ENCODE data around the gene HPS1. TPM values are rescaled to one million over a fixed set of nuclear protein-coding genes. Genes with fewer than 3 reads are reported as not detected.
"Not testable (repeated sequence)": the region's sequence is repeated elsewhere in the genome, so short reads cannot be mapped to it uniquely, and the experiment has no call there.

HPS1 gene
- total RNA-seq, 4 donors from 2014 or later = 26.3 to 40.6 (median 27.9) TPM

GRCh38 chr10:98384531-98385133, 62.1 kb downstream of the HPS1 start:
- H3K36me3 ChIP-seq = peaks cover 0 to 32% (median 0%) of the 10 kb centered on the region in 3 donors
- intact Hi-C loops (cut with DNase I) = no loop called here
- no peaks in the 10 kb centered on the region for H3K4me1 ChIP-seq
- no peaks in the 10 kb centered on the region for H3K27me3 ChIP-seq
- WGBS, 2 donors = 80 to 96% methylated on average over 4 of the region's 9 CpGs
- H3K4me3 ChIP-seq = no peak overlapping the region
- DNase-seq = no peak
- H3K27ac ChIP-seq = no peak overlapping the region
- TF ChIP-seq CTCF (IDR thresholded peaks at IDR 0.05) (no peak), POLR2A (IDR thresholded peaks at IDR 0.05) (no peak)
- H3K9me3 ChIP-seq = no peaks in the 10 kb centered on the region

- Histone ChIP-seq H3K27ac (no peak overlapping the region), H3K9me3 (no peaks in the 10 kb centered on the region), H3K27me3 (no peaks in the 10 kb centered on the region), H3K4me3 (no peak overlapping the region), H3K36me3 (peaks cover 0 to 32% (median 0%) of the 10 kb centered on the region in 3 donors), H3K4me1 (no peaks in the 10 kb centered on the region)
- 96 to 100% methylated on average over 1 to 4 of the region's 6 CpGs for WGBS, 2 donors
- TF ChIP-seq POLR2A (IDR thresholded peaks at IDR 0.05) (no peak), CTCF (IDR thresholded peaks at IDR 0.05) (no peak)
- intact Hi-C loops (cut with DNase I) = no loop called here
- DNase-seq = no peak
These were observed 62.9 kb downstream of the HPS1 start for GRCh38 chr10:98383869-98384268.

- H3K4me3 ChIP-seq; H3K4me1 ChIP-seq; H3K9me3 ChIP-seq; DNase-seq; intact Hi-C loops (cut with DNase I); H3K27me3 ChIP-seq; H3K27ac ChIP-seq: not testable (repeated sequence)
- H3K36me3 ChIP-seq = peaks cover 0 to 30% (median 0%) of the 10 kb centered on the region in 3 donors
- 74 to 92% methylated on average over 5 to 6 of the region's 7 CpGs for WGBS, 2 donors
These were observed 63.5 kb downstream of the HPS1 start for GRCh38 chr10:98383134-98383667.

- Histone ChIP-seq H3K36me3 (peaks cover 0 to 28% (median 0%) of the 10 kb centered on the region in 3 donors), H3K4me3 (no peak overlapping the region), H3K4me1 (no peaks in the 10 kb centered on the region), H3K9me3 (no peaks in the 10 kb centered on the region), H3K27ac (no peak overlapping the region), H3K27me3 (no peaks in the 10 kb centered on the region)
- 79 to 83% methylated on average over 3 to 4 of the region's 5 CpGs for WGBS, 2 donors
- TF ChIP-seq CTCF (IDR thresholded peaks at IDR 0.05) (no peak), POLR2A (IDR thresholded peaks at IDR 0.05) (no peak)
- no peak for DNase-seq
- intact Hi-C loops (cut with DNase I) = no loop called here
These were observed 64.0 kb downstream of the HPS1 start for GRCh38 chr10:98382691-98383101.

GRCh38 chr10:98380493-98381339, 66.0 kb downstream of the HPS1 start:
- no peak for DNase-seq
- Histone ChIP-seq H3K9me3 (no peaks in the 10 kb centered on the region), H3K27me3 (no peaks in the 10 kb centered on the region), H3K36me3 (peaks cover 0 to 28% (median 0%) of the 10 kb centered on the region in 3 donors), H3K27ac (no peak overlapping the region), H3K4me1 (peaks cover 0 to 11% (median 0%) of the 10 kb centered on the region in 3 donors), H3K4me3 (no peak overlapping the region)
- 85 to 88% methylated on average over 7 of the region's 8 CpGs for WGBS, 2 donors
- TF ChIP-seq CTCF (IDR thresholded peaks at IDR 0.05) (no peak), POLR2A (IDR thresholded peaks at IDR 0.05) (no peak)
- intact Hi-C loops (cut with DNase I) = no loop called here

Data from esophagus squamous epithelium (tissue), 5 donors.